Measurements from ENCODE around the gene ANKRD49. TPM values are rescaled to one million over a fixed set of nuclear protein-coding genes. Genes with fewer than 3 reads are reported as not detected.

The ANKRD49 gene
- total and polyA plus RNA-seq, 8 donors, result 4.3 to 25.2 (median 6.8) TPM

DNA sequence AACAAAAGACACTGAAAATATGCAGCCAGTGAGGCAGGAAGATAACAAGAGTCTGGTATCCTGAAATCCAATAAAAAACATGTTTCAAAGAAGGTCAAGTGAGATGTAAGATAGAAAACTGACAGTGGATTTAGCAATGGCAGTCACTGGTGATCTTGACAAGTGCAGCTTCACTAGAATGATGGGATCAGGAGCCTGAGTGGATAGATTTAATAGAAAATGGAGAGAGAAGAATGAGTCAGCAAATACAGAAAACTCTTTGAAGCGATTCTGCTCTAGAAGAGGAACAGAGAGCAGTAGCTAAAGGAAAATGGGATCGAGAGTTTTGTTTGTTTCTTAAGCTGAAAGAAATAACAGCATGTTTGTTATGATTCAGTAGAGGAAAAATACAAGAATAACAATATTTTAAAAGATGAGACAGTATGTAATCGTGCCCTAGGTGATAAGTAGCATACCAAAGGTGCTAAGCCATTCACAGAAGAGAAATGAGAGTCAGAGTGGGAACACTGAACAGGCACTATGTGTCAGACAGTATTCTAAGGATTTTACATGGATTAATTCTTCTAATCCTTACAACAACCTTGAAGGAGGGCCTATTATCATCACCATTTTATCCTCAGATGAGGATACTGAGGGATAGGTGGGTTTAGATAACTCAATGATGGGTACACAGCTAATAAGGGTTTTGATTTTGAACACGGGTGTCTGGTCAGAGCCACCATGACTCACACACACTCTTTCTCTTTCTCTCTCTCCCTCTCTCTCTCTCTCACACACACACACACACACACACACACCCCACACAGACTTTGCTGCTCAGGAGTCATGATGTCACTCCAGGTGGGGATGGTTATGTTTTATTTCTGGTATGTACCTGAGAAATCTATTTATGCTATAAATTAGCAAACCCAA, 36.4 kb upstream of the ANKRD49 start:
- Histone ChIP-seq H3K4me1 (no peaks in the 10 kb centered on the region), H3K27me3 (no peaks in the 10 kb centered on the region), H3K27ac (no peak overlapping the region), H3K36me3 (peaks cover 0 to 4% (median 0%) of the 10 kb centered on the region in 3 donors), H3K4me3 (no peak overlapping the region), H3K9me3 (no peaks in the 10 kb centered on the region)
- TF ChIP-seq CTCF (IDR thresholded peaks at IDR 0.05), result no peak
- FAIRE-seq (no peak), DNase-seq (no peak), ATAC-seq (no peak)
- intact Hi-C loops (cut with DNase I), result no loop called here
- WGBS, 2 donors, result 86 to 87% methylated on average over 4 of the region's 4 CpGs

DNA sequence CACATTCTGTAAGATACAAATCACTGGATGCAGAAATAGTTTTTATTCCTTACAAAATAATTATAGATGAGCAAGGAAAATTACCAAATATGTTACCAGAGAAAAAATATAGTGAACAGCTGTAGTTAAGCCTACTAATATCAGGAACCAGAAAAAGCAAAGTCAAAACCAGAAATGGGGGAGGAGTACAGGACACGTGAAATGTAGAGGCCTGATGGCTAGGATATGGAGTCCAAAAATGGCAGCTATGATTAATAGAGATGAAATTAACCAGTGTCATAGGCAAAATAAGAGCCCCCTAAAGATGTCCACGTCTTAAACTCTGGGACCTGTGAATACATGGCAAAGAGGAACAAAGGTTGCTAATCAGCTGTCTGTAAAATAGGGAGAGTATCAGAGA, 34.2 kb upstream of the ANKRD49 start:
- ATAC-seq (no peak), DNase-seq (no peak), FAIRE-seq (no peak)
- H3K27me3 ChIP-seq, result no peaks in the 10 kb centered on the region
- H3K4me1 ChIP-seq, result no peaks in the 10 kb centered on the region
- no peak overlapping the region for H3K27ac ChIP-seq
- no peaks in the 10 kb centered on the region for H3K9me3 ChIP-seq
- H3K36me3 ChIP-seq, result peaks cover 0 to 4% (median 0%) of the 10 kb centered on the region in 3 donors
- no peak for TF ChIP-seq CTCF (IDR thresholded peaks at IDR 0.05)
- intact Hi-C loops (cut with DNase I), result no loop called here
- H3K4me3 ChIP-seq, result no peak overlapping the region
- 89 to 95% methylated on average over 2 of the region's 2 CpGs for WGBS, 2 donors

GRCh38 chr11:94469416-94469815, 24.4 kb upstream of the ANKRD49 start:
- no peaks in the 10 kb centered on the region for H3K27me3 ChIP-seq
- H3K4me3 ChIP-seq, result no peak overlapping the region
- no peak overlapping the region for H3K27ac ChIP-seq
- ATAC-seq (peak in 2 of 4 donors; percentile 29 to 37), FAIRE-seq (no peak), DNase-seq (no peak)
- intact Hi-C loops (cut with DNase I), result no loop called here
- no peaks in the 10 kb centered on the region for H3K9me3 ChIP-seq
- H3K36me3 ChIP-seq, result peaks cover 0 to 5% (median 0%) of the 10 kb centered on the region in 3 donors
- no peak for TF ChIP-seq CTCF (IDR thresholded peaks at IDR 0.05)
- 44 to 49% methylated on average over 2 of the region's 2 CpGs for WGBS, 2 donors
- H3K4me1 ChIP-seq, result peaks cover 0 to 17% (median 5%) of the 10 kb centered on the region in 3 donors

GRCh38 chr11:94472916-94473799, 20.6 kb upstream of the ANKRD49 start:
- intact Hi-C loops (cut with DNase I), result no loop called here
- FAIRE-seq (no peak), ATAC-seq (peak in 1 of 4 donors; percentile 35), DNase-seq (no peak)
- Histone ChIP-seq H3K27me3 (no peaks in the 10 kb centered on the region), H3K4me3 (no peak overlapping the region), H3K4me1 (peaks cover 0 to 11% (median 5%) of the 10 kb centered on the region in 3 donors), H3K27ac (no peak overlapping the region), H3K36me3 (peaks cover 0 to 5% (median 0%) of the 10 kb centered on the region in 3 donors), H3K9me3 (no peaks in the 10 kb centered on the region)
- TF ChIP-seq CTCF (IDR thresholded peaks at IDR 0.05), result no peak
- 94 to 99% methylated on average over 3 of the region's 3 CpGs for WGBS, 2 donors
